HG03469 (cell line): Measurements from ENCODE around the gene CPNE5.
"Not testable (repeated sequence)": the region's sequence is repeated elsewhere in the genome, so short reads cannot be mapped to it uniquely, and the experiment has no call there.

ENCODE experiments used
- ATAC-seq: cut with Tn5 transposase; IDR thresholded peaks from one replicate; pipeline ENCODE4 v1.9.1; 2021; ENCODE audit warnings: mild to moderate bottlenecking, moderate library complexity, moderate number of reproducible peaks; ENCODE audit not compliant: unreplicated experiment

The CPNE5 gene

DNA sequence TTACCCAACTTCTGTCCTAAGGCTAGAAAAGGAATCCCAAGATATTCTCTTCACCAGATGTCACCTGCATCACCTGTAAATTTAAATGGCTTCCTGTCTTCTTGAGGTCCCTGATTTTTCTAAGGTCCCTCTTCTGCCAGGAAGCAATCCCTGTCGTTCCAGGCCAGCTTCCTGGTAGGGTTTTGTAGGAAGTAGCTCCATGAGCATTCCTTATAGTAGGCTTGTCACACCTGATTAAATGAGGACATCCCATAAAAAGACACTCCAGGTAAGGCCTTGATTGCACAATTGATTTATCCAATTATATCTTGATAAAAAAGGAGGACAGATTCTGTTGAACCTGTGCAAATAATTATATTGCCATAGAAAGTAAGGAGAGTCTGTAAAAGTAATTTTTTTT, 132.9 kb downstream of the CPNE5 start:
- no peak for ATAC-seq

DNA sequence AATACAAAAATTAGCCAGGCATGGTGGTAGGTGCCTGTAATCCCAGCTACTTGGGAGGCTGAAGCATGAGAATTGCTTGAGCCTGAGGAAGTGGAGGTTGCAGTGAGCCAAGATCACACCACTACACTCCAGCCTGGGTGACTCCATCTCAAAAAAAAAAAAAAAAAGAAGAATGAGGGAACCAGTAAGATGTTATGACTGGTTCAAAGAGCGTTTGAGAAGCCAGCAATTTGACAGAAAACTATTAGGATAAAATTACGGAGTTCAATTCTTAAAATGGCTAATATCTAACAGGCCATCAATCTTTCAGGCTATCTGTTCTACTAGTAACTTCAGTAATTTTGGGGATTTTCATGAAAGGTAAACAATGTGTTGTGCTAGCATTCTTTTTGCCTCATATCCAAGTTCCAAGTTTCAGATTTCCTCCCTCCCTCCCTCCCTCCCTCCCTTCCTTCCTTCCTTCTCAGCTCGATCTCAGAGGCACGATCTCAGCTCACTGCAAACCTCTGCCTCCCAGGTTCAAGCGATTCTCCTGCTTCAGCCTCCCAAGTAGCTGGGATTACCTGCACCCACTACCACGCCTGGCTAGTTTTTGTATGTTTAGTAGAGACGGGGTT, 134.2 kb downstream of the CPNE5 start:
- ATAC-seq = not testable (repeated sequence)

DNA sequence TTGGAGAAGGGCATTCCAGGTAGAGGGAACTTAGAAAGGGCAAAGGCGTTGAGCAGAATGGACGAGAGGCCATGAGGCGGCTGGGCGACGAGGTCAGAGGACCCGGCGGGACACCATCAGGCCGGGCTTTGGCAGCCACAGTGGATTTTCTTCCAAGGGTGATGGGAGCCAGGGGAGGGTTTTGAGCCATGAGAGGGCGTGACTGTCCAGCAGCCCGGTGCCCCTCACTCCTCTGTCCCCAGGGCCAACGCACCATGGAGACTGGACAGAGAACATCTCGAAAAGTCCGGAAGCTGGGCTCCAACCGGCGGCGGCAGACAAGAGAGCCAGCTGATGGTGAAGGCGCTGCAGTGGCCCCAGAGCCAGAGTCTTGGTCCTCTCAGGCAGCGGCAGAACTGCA, 135.3 kb downstream of the CPNE5 start:
- no peak for ATAC-seq

DNA sequence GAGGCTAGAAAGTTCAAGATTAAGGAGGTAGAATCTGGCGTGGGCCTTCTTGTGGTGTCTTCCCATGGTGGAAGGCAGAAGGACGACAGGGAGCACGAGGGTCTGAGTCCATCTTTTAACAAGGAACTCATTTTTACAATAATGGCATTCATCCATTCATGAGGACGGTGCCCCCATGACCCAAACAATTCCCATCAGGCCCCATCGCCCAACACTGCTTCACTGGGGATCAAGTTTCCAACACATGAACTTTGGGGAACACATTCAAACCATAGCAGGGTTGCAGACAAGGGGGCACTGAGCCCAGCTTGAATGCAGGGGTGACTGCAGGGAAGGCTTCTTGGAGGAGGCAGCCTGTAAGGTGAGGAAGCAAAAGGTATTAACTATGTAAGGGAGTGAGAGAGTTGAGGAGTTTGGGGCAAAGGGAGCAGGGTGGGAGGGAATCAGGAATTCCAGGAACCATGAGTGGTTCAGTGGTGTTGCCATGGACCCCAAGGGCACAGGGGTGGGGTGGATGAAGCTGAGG, 136.1 kb downstream of the CPNE5 start:
- no peak for ATAC-seq

DNA sequence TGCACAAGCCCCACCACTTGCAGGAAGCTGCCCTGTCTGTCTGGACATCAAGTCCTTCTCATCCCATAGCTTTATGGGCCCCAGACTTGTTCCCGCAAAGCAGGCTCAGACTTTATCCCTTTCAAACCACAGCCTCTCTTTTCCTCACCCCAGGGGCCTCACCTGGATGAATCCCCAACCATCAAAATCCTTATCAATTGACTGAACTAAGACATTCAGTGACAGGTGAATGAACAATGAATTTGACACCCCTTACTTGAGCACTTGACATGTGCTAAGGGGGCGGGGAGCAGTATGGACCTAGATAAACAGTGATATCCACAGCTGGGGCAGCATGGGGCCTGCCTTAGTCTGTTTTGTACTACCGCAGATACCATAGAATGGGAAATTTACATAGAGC, 136.6 kb downstream of the CPNE5 start:
- ATAC-seq = no peak

DNA sequence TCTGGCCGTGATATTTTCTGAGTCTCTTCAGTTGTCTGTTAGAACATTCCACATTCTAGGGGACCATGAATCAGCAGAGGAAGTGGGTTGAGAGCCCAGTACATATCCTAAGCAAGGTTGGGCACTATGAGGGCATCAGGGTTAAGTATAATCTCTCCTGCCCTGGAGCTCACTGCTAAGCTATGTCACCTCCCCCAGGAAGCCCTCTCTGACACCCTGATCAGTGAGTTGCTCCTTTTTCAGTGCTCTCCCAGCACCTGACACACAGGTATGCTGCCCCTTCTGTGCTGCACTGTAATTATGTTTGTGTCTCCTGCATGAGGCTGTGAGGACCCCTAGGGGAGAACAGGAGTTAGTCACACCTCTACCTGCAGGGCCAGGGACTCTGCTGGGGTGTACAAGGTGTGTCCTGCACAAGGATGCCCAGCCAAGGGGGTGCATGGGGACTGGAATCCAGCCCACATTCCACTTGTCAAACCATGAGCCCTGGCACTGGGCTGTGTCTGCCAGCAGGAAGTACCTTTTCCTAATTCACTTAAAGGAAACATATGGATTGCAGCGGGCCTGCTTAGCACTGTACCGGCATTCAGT, 137.7 kb downstream of the CPNE5 start:
- ATAC-seq = no peak

DNA sequence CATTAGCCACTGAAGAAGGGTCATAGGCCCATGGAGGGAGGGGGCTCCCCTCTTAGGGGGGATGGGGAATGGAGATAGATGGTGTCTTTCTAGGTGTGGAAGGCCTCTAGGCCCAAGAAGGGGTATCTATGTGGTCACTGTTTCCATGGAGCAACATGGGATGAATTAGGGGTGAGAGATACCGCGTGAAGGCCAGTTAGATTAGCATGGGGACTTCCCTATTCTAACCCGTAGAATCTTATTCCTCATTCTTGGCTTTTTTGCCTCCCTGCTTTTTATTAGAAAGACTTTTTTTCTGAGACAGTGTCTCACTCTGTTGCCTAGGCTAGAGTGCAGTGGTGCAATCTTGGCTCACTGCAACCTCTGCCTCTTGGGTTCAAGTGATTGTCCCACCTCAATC, 138.4 kb downstream of the CPNE5 start:
- ATAC-seq = no peak

DNA sequence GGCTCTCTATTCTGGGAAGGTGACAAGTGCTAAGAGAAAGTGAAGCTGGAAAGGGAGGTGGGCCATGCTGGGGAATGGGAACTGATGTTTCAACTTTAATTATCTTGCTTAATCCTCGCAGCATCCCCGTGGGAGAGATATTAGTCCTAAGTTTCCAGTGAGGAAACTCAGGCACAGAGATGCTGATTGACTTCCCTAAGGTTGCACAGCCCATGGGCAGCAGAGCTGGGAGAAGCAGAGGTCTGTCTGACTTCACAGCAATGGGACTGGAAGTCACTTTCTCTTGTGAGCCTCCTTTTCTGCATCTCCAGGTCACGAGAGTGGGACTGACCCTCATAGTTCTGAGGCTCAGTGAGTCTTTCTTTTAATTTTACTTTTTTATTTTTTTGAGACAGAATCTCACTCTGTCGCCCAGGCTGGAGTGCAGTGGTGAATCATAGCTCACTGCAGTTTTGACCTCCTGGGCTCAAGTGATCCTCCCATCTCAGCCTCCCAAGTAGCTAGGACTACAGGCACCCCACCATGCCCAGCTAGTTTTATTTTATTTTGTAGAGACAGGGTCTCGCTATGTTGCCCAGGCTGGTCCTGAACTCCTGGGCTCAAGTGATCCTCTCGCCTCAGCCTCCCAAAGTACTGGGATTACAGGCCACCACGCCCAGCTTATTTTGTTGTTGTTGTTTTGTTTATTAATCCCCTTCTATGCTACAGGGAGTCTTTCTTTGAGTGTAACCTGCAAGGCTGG, 139.0 kb downstream of the CPNE5 start:
- no peak for ATAC-seq

DNA sequence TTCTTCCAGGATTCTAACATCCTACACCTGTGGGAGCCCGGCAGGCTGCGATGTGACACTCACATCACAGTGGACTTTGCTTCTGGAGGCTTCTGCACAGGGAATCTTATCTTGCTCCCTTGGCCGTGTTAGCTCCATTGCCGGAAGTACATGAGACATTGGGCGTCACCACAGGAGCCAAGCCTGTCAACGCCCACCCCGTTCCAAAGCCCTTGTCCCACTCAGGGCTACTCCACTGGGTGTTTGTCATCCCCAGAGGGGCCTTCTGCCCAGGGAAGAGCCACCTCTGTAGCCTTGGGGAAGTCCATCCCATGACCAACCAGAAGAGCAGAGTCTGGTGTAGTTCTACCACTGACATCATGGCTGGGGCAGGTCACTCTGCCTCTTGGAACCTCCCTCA, 139.9 kb downstream of the CPNE5 start:
- ATAC-seq = no peak

DNA sequence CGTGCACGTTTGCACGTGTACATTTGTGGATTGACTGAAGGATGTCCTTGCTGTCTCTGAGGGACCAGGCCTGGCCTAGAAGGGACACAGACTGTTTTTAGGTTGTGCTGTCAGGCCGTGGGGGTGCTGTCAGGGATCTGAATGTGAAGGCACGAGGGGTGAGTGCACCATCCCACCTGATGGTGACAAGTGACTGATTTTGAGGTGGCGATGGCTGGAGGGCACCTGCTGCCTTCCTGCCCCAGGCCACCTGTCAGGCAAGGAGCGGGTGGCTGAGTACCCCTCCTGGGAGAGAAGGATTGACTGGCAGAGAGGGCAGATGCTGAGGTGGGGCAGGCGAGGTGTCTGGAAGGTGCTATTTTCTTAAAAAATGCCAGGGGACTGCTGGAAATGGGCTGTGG, 140.4 kb downstream of the CPNE5 start:
- ATAC-seq = no peak

DNA sequence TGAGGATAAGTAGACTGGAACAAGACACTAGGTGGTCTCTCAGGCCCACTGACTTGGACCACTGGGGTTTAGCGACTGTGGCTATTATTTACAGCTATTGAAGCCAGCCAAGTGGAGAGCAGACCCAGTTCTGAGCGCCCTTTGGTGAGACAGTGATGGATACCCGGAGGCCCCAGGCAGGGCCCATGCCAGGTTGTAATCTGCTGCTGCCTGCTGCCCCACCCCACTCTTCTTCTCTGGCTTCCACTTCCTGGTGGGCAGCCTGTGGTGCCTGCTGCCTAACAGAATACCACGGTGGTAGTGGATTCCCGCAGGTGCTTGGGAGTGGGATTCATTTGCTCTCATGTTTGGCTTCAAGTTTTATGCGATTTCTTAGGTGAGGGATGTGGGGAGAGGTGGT, 141.0 kb downstream of the CPNE5 start:
- ATAC-seq = no peak

DNA sequence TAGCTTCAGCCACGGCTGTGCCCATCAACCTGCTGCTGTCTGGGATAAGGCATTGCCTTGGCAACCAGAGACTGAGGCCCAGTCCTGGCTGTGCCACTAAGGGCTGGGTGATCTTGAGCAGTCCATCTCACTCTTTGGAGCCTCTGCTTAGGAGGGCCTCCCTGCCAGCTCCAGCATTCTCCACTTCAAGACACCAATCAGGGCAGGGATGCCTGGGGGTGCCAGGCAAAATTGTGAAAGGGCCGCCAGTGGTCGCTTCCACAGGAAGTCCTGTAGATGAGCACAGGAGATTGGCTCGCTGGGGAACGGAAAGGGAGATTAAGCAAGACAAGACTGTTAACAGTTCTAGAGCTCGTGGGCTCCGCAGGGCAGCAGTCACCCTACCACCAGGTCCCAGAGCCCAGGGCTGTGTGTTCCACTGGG, 141.8 kb downstream of the CPNE5 start, which contains the start of gene RAB44:
Gene RAB44, plus strand, starts transcription at position 346 of the 423 bp plus-strand sequence. CDS start 6,410 bp downstream, outside the sequence.
- no peak for ATAC-seq

DNA sequence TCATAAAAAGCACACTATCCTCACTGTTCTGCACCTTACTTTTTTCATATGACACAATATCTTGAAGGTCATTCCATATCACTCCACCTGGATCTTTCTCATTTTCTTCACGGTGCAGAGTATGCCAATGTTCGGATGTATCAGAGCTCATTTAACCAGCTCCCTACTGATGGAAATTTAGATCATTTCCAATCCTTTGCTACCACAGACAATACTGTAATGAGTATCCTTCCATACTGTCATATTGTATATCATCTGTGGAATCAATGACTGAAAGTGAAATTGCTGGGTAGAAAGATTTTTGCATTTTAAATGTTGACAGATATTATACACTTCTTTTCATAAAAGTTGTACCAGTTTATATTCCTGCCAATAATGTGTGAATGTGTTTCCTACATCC, 143.8 kb downstream of the CPNE5 start:
- no peak for ATAC-seq

DNA sequence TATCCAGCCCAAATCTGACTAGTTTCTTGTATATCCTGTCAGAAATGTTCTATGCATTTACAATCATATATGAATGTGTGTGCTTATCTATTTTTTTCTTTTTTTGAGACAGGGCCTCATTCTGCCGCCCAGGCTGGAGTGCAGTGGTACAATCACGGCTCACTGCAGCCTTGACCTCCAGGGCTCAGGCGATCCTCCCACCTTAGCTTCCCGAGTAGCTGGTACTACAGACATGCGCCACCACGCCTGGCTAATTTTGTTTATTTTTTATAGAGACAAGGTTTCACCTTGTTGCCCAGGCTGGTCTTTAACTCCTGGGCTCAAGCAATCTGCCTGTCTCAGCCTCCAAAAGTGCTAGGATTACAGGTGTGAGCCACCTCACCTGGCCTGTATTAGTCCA, 144.6 kb downstream of the CPNE5 start:
- no peak for ATAC-seq

DNA sequence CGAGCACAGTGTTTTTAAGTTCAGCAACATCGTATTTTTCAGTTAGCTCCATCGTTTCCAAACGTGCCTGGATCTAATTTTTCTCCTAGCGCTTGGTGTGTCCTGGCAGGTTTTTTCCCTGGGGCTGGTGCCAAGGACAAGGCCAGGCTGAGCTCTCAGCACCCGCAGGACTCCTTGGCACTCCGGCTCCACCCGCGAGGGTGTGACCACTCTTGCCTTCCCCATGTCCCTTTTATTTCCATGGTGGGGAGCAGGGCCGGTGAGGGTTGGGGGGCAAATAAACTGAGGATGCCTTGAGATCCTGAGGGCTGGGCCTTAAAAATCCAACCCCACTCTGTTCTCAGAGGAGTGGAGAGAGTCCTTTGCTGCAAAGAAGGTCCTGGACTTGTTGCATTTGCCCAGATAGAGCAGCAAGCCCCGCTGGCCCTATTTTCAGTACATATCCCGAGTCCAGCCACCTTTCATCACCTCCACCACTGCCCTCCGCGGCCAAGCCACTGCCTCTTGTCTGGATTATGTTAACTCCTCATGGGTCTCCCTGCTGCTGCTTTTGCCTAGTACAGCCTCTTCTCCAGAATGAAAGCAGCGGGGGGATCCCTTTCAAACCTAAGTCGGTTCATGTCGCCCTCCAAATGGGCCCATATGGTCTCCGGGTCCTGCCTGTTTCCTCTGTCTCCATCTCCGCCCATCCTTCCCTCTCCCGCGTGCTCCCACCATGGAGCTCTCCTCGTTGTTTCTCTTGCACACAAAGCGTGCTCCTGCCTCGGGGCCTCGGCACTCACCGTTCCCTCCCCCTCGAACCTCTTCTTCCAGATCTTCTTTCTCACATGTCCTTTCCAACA, 146.2 kb downstream of the CPNE5 start:
- ATAC-seq = no peak

DNA sequence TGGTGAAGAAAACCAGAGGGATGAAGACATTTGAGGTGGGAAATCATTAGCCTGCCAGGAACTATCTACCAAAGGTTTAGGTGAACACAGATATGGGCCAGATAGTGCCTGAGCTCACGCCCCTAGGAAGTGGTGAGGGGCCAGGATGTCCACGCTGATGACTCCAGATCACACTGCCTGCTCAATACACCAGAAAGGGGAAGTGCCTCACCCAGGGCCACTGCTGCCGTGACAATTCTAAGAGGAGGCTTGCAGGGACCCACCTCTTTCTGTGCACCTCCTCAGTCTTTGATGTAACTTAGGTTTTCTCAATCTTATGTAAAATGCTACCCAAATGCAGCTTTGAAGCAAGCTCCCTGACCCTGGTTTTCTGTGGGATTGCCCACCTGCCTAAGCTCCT, 147.0 kb downstream of the CPNE5 start:
- peak; percentile 49 for ATAC-seq

DNA sequence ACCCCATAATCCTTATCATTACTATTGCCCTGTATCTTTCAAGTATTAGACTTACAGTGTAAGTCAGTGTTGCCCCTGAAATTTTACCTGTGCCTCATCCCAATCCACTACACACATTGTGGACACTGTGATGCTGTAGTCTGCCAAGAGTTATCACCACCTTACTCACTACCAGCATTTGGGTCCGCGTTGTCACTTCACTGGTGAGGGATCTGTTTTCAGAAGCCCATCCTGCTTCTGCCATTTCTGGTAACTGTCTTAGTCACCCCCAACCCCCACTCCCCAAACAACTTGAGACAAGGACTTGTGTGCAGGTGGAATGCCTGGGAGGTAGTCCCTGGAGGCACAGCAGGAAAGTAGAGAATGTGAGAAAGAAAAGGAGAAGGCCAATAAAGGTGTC, 147.6 kb downstream of the CPNE5 start:
- no peak for ATAC-seq

DNA sequence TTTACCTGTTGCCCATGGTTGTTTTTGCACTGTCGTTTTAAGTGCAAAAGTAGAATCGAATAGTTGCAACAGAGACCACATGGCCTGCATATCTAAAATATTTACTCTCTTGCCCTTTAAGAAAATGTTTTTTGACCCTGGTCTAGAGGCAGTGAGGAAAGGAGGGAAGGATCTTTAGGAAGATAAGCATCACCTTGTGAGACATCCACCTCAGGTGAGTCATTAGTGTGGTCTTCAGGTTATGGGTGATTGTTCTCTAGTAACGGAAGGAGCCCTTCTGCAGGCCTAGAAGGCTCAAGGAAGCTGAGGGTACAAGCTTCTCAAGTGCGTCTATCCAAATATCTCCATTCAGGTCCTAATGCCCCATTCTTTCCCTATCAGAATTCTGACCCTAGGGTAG, 148.2 kb downstream of the CPNE5 start:
- no peak for ATAC-seq
